GM18870 (cell line): ENCODE results near the gene F10.

Source experiments
- ATAC-seq: cut with Tn5 transposase; IDR thresholded peaks from one replicate; pipeline ENCODE4 v1.9.1; 2021; ENCODE audit warnings: moderate library complexity; ENCODE audit not compliant: unreplicated experiment

The F10 gene

GRCh38 chr13:113166681-113167080 is 44.1 kb downstream of the F10 start:
- ATAC-seq: no peak

- no peak for ATAC-seq
Observed at GRCh38 chr13:113167155-113167554, 44.6 kb downstream of the F10 start.

GRCh38 chr13:113167575-113167974 is 45.0 kb downstream of the F10 start:
- no peak for ATAC-seq

- no peak for ATAC-seq
Observed at GRCh38 chr13:113168211-113168610, 45.6 kb downstream of the F10 start.

GRCh38 chr13:113169277-113170272 is 47.0 kb downstream of the F10 start:
- no peak for ATAC-seq

GRCh38 chr13:113170511-113170910 is 47.9 kb downstream of the F10 start:
- ATAC-seq: no peak

GRCh38 chr13:113171250-113172125 is 48.9 kb downstream of the F10 start:
- ATAC-seq: no peak

GRCh38 chr13:113172419-113172926 is 49.9 kb downstream of the F10 start:
- no peak for ATAC-seq

- ATAC-seq: no peak
Observed at GRCh38 chr13:113176280-113176679, 53.7 kb downstream of the F10 start.

GRCh38 chr13:113176822-113177221 is 54.2 kb downstream of the F10 start:
- no peak for ATAC-seq

GRCh38 chr13:113178070-113178895 is 55.7 kb downstream of the F10 start:
- ATAC-seq: no peak

GRCh38 chr13:113178896-113179167 is 56.2 kb downstream of the F10 start:
- no peak for ATAC-seq

GRCh38 chr13:113179374-113180230 is 57.0 kb downstream of the F10 start:
- ATAC-seq: no peak

- no peak for ATAC-seq
Observed at GRCh38 chr13:113182046-113182445, 59.4 kb downstream of the F10 start.

- no peak for ATAC-seq
Observed at GRCh38 chr13:113183450-113184129, 61.0 kb downstream of the F10 start.

- ATAC-seq: no peak
Observed at GRCh38 chr13:113184568-113185440, 62.2 kb downstream of the F10 start.

- peak; percentile 95 for ATAC-seq
Observed at GRCh38 chr13:113186061-113186900, 63.7 kb downstream of the F10 start.
